SK-MEL-5 (cell line): ENCODE data around the gene ZMYND12. TPM values are rescaled to one million over a fixed set of nuclear protein-coding genes. Genes with fewer than 3 reads are reported as not detected.

Source experiments
- DNase-seq: peaks from one replicate; pipeline ENCODE4 v3.0.0-alpha.2; 2016; ENCODE audit warnings: low read depth, low spot score
- in situ Hi-C: cut with HindIII; loops from 2 replicates; pipeline ENCODE4 v1.10.0; 2016; ENCODE audit warnings: low sequenced_read_pairs, high pct_unique_total_duplicates, low pct_unique_long_range_greater_than_20kb
- small RNA-seq, 2 experiments: library from RNA; depleted of rRNA; stranded (forward); fragments of <200 nt; gene quantifications; one replicate each; pipeline ENCODE3, GENCODE V24; 2014
- total RNA-seq: library from RNA; depleted of rRNA; stranded (reverse); fragments of >200 nt; shearing (Covaris generic); gene quantifications from 2 replicates; pipeline ENCODE4 v1.2.3, GENCODE V29; 2014; rRNA removed

Gene ZMYND12
- total RNA-seq, 1 experiment from 2014 or later, result 1.3 TPM

- in situ Hi-C loops, result no loop called here
- DNase-seq, result no peak
These were observed 38.7 kb downstream of the ZMYND12 start for GRCh38 chr1:42417166-42417565.

GRCh38 chr1:42414551-42415496, 41.0 kb downstream of the ZMYND12 start:
- in situ Hi-C loops, result no loop called here
- DNase-seq, result no peak

GRCh38 chr1:42403880-42404400, 51.9 kb downstream of the ZMYND12 start:
- in situ Hi-C loops, result no loop called here
- DNase-seq, result no peak

GRCh38 chr1:42399315-42400100, 56.3 kb downstream of the ZMYND12 start:
- no peak for DNase-seq
- in situ Hi-C loops, result no loop called here

GRCh38 chr1:42392967-42393848, 62.6 kb downstream of the ZMYND12 start:
- no peak for DNase-seq

GRCh38 chr1:42392255-42392654, 63.6 kb downstream of the ZMYND12 start:
- no peak for DNase-seq
- in situ Hi-C loops, result no loop called here

More at GRCh38 chr1:42392967-42393848, 62.6 kb downstream of the ZMYND12 start:
- in situ Hi-C loops, result no loop called here

GRCh38 chr1:42386051-42386450, 69.8 kb downstream of the ZMYND12 start:
- DNase-seq, result no peak
- in situ Hi-C loops, result no loop called here

- no peak for DNase-seq
These were observed 70.5 kb downstream of the ZMYND12 start for GRCh38 chr1:42385283-42385682.

GRCh38 chr1:42381280-42381673, 74.5 kb downstream of the ZMYND12 start:
- no peak for DNase-seq
- in situ Hi-C loops, result no loop called here

More at GRCh38 chr1:42385283-42385682, 70.5 kb downstream of the ZMYND12 start:
- in situ Hi-C loops, result no loop called here

GRCh38 chr1:42380586-42381279, 75.1 kb downstream of the ZMYND12 start, which contains the start of gene RIMKLA:
Gene RIMKLA, plus strand, starts transcription at chr1:42380792. Its CDS starts 143 bp downstream, at chr1:42380935.
- peak; percentile 40 for DNase-seq

More at GRCh38 chr1:42380586-42381279, 75.1 kb downstream of the ZMYND12 start, which contains the start of gene RIMKLA:
- in situ Hi-C loops, result no loop called here

Small RNA genes lying within 50 kb of the gene (small RNA-seq; reads per million reads assigned to genes)
- gene TMSB4XP1, result 0 reads per million in 2 experiments

Other genes with a start within 250 kb of the ZMYND12 start
- gene FOXJ3, start 120.8 kb downstream of the ZMYND12 start, total RNA-seq, result 27.8 and 35.3 TPM in 2 replicates
- 0.35 and 0.50 TPM in 2 replicates for gene RIMKLA, start 75.2 kb downstream of the ZMYND12 start, total RNA-seq
- gene PPCS, start 521 bp upstream of the ZMYND12 start, total RNA-seq, result 48.6 and 72.3 TPM in 2 replicates
- 1.5 TPM in 2 replicates for gene CCDC30, start 7.3 kb upstream of the ZMYND12 start, total RNA-seq
- 25.8 and 30.3 TPM in 2 replicates for gene PPIH, start 202.4 kb upstream of the ZMYND12 start, total RNA-seq
- gene YBX1, start 226.4 kb upstream of the ZMYND12 start, total RNA-seq, result 975 and 1,067 TPM in 2 replicates